HL-60 (cell line): ENCODE data around the gene ZNF580.

Source experiments
- CTCF ChIP-seq: IDR thresholded peaks from one replicate; pipeline ENCODE4 v1.5.1; 2011; ENCODE audit warnings: low read length, control low read depth, inconsistent platforms; ENCODE audit not compliant: insufficient read depth
- POLR2AphosphoS5 ChIP-seq: IDR thresholded peaks from 2 replicates; pipeline ENCODE4 v1.6.1; 2012; ENCODE audit warnings: low read depth
- REST ChIP-seq: IDR thresholded peaks from 2 replicates; pipeline ENCODE4 v1.6.1; 2012; ENCODE audit warnings: low read depth; ENCODE audit not compliant: insufficient replicate concordance

GRCh38 chr19:55618426-55618825 is 22.4 kb upstream of the ZNF580 start:
- TF ChIP-seq CTCF (no peak), POLR2AphosphoS5 (no peak; the same call in 1 of the 2 replicates), REST (no peak)
